NCI-H1436 treated with DMSO at 0.1 percent for 48 hours (cell line): Measurements from ENCODE around the gene CCNH.

Experiments
- DNase-seq: peaks from one replicate; lab custom pipeline; 2025; lab: John Stamatoyannopoulos, UW

CCNH gene

DNA sequence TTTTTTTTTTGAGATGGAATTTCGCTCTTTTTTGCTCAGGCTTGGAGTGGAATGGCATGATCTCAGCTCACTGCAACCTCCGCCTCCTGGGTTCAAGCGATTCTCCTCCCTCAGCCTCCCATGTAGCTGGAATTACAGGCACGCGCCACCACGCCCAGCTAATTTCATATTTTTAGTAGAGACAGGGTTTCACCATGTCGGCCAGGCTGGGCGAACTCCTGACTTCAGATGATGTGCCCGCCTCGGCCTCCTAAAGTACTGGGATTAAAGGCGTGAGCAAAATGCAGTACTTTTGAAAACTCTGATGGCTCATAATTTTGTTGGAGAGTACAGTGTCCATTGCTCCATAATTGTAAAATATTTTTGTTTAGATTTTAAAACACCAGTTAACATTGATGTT lies 52.6 kb downstream of the CCNH start:
- no peak for DNase-seq

DNA sequence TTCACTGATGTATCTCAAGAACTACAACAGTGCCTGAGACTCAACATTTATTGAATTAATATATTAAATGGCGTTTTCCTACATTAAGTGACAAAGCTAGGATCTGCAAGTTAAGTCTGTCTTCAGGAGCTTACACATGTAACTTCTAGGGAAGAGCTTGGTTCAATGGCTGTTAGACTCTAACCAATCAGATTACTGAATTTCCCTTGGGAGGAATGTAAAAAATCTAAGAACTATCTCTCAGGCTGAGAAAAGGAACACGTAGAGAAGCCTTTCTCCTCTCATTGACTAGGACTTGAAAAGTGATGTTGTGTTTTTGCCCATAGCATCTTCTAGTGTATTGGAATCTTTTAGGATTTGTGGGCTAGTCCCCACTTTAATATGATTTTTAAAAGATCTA lies 53.6 kb downstream of the CCNH start:
- DNase-seq: no peak

- no peak for DNase-seq
Measured at GRCh38 chr5:87354496-87354895, 58.2 kb downstream of the CCNH start.

DNA sequence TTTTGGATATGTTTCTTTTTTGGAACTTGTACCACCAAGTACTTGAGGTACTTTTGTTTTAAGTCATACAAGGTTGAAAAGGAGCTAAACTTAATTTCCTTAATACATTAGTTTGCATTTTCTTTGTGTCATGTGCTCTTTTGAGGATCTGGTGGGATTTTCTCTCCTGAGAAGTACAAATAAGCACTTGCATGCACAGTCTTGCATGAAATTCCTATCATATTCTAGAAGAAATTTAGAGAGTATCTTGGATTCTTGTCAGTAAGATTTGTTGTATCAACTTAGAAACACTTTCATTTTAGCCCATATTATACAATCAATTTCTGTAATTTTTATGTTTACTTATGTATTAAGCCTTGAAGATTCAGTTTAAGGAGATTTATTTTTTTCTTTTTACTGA lies 64.9 kb downstream of the CCNH start:
- no peak for DNase-seq

GRCh38 chr5:87347272-87347671 lies 65.5 kb downstream of the CCNH start:
- DNase-seq: no peak
